Osteocyte (in vitro differentiated cells): ENCODE data around the gene BORCS8. TPM values are rescaled to one million over a fixed set of nuclear protein-coding genes. Genes with fewer than 3 reads are reported as not detected.
"Not testable (repeated sequence)": the region's sequence is repeated elsewhere in the genome, so short reads cannot be mapped to it uniquely, and the experiment has no call there.

ENCODE experiments used
- DNase-seq: peaks from one replicate; pipeline ENCODE4 v3.0.0; 2021; ENCODE audit warnings: mixed read lengths; ENCODE audit not compliant: unreplicated experiment; ENCODE audit errors: extremely low spot score
- H3K27ac Mint-ChIP-seq: one replicate; pipeline ENCODE4 v1.8.0; 2021; ENCODE audit warnings: mild to moderate bottlenecking, mixed read lengths; ENCODE audit not compliant: unreplicated experiment
- H3K27me3 Mint-ChIP-seq: one replicate; pipeline ENCODE4 v1.8.0; 2021; ENCODE audit warnings: mixed read lengths; ENCODE audit not compliant: unreplicated experiment
- H3K36me3 Mint-ChIP-seq: one replicate; pipeline ENCODE4 v1.8.0; 2021; ENCODE audit warnings: mixed read lengths; ENCODE audit not compliant: unreplicated experiment
- H3K4me1 Mint-ChIP-seq: one replicate; pipeline ENCODE4 v1.8.0; 2021; ENCODE audit warnings: mixed read lengths; ENCODE audit not compliant: unreplicated experiment
- H3K4me3 Mint-ChIP-seq: one replicate; pipeline ENCODE4 v1.8.0; 2021; ENCODE audit warnings: mild to moderate bottlenecking, moderate library complexity, mixed read lengths; ENCODE audit not compliant: unreplicated experiment
- H3K9me3 Mint-ChIP-seq: one replicate; pipeline ENCODE4 v1.8.0; 2021; ENCODE audit warnings: mixed read lengths; ENCODE audit not compliant: unreplicated experiment
- CTCF ChIP-seq: fragments of 200-600 bp; sonication (generic); IDR thresholded peaks from 2 replicates; pipeline ENCODE4 v1.5.0; 2021; ENCODE audit warnings: antibody characterized with exemption, mild to moderate bottlenecking, moderate library complexity
- total RNA-seq: library from RNA; stranded (reverse); gene quantifications from 2 replicates; pipeline ENCODE4 v1.2.1, GENCODE V29; 2021

Gene BORCS8
- total RNA-seq, 1 donor from 2014 or later: 24.4 TPM

- Mint-ChIP-seq H3K4me1 (no peaks in the 10 kb centered on the region), H3K27me3 (no peaks in the 10 kb centered on the region), H3K4me3 (no peak overlapping the region), H3K36me3 (peaks cover 3% of the 10 kb centered on the region), H3K9me3 (no peaks in the 10 kb centered on the region), H3K27ac (no peak overlapping the region)
- no peak for TF ChIP-seq CTCF
- no peak for DNase-seq
Measured at GRCh38 chr19:19152668-19153384, 39.1 kb downstream of the BORCS8 start.

- Mint-ChIP-seq H3K4me3 (no peak overlapping the region), H3K27me3 (no peaks in the 10 kb centered on the region), H3K4me1 (no peaks in the 10 kb centered on the region), H3K27ac (no peak overlapping the region), H3K36me3 (peaks cover 3% of the 10 kb centered on the region), H3K9me3 (no peaks in the 10 kb centered on the region)
- TF ChIP-seq CTCF: no peak
- no peak for DNase-seq
Measured at GRCh38 chr19:19151418-19151817, 40.5 kb downstream of the BORCS8 start.

GRCh38 chr19:19149435-19149834 is 42.5 kb downstream of the BORCS8 start:
- Mint-ChIP-seq H3K27me3 (no peaks in the 10 kb centered on the region), H3K4me1 (no peaks in the 10 kb centered on the region), H3K4me3 (no peak overlapping the region), H3K27ac (no peak overlapping the region), H3K9me3 (no peaks in the 10 kb centered on the region), H3K36me3 (no peaks in the 10 kb centered on the region)
- no peak for DNase-seq
- no peak for TF ChIP-seq CTCF

GRCh38 chr19:19148504-19148903 is 43.4 kb downstream of the BORCS8 start:
- not testable (repeated sequence) for H3K27ac Mint-ChIP-seq, H3K4me3 Mint-ChIP-seq, H3K27me3 Mint-ChIP-seq, H3K36me3 Mint-ChIP-seq, H3K9me3 Mint-ChIP-seq, DNase-seq, H3K4me1 Mint-ChIP-seq

- H3K4me3 Mint-ChIP-seq: no peak overlapping the region
- H3K27ac Mint-ChIP-seq: no peak overlapping the region
- no peaks in the 10 kb centered on the region for H3K27me3 Mint-ChIP-seq
- H3K9me3 Mint-ChIP-seq: no peaks in the 10 kb centered on the region
- H3K36me3 Mint-ChIP-seq: no peaks in the 10 kb centered on the region
- no peak for DNase-seq
- H3K4me1 Mint-ChIP-seq: no peaks in the 10 kb centered on the region
- no peak for TF ChIP-seq CTCF
Measured at GRCh38 chr19:19147344-19147743, 44.6 kb downstream of the BORCS8 start.
